DND-41 (cell line): Measurements from ENCODE around the gene LSMEM2.

Experiments used
- CTCF ChIP-seq: IDR thresholded peaks from 2 replicates; pipeline ENCODE4 v1.5.1; 2012; ENCODE audit warnings: borderline replicate concordance, low read length, moderate library complexity, mild to moderate bottlenecking; ENCODE audit not compliant: poor library complexity, severe bottlenecking; ENCODE audit errors: extremely low read depth
- EZH2 ChIP-seq: IDR thresholded peaks from 3 replicates; pipeline ENCODE4 v1.6.1; 2012; ENCODE audit warnings: borderline replicate concordance, low read depth, mild to moderate bottlenecking, moderate library complexity, low read length, inconsistent platforms; ENCODE audit not compliant: severe bottlenecking

GRCh38 chr3:50334339-50335075 is 55.6 kb downstream of the LSMEM2 start:
- no peak for TF ChIP-seq CTCF
- TF ChIP-seq EZH2, result no peak
